SKM-1 (cell line): ENCODE data around the gene PLOD3.

Source experiments
- DNase-seq: peaks from one replicate; lab custom pipeline; 2025; ENCODE audit not compliant: unreplicated experiment; lab: John Stamatoyannopoulos, UW

The PLOD3 gene

DNA sequence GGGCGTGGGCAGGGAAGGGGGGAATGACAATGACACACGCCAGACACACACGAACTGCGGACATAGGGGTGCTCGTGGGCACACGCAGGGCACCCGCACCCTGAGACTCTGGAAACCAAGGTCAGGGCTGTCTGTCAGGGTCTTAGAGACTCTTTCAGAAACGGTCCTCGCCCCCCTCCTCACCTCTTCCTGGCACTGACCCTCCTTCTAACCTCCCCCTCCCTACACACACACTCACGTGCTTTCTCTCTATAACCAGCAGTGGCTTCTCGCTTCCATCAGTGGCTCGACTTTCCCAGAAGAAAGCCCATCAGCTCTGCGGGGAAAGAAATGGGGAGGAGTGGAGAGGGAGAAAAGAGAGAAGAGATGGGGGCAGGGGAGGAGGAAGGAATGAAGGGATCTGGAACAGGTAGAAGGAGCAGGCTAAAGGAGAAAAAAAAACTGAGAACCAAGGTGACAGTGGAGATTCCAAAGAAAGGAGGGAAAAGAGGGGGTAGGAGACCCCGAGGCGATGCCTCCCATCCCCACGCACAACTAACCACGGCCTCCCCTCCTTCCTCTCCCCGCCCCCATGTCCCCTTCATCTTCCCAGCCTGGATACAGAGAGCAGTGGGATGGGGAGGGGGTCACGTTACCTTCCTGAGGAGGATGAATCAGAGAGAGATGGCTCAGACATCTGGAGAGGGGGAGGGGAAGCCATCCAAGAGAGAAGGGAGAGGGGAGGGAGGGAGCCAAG lies 50.3 kb downstream of the PLOD3 start:
- DNase-seq: no peak

DNA sequence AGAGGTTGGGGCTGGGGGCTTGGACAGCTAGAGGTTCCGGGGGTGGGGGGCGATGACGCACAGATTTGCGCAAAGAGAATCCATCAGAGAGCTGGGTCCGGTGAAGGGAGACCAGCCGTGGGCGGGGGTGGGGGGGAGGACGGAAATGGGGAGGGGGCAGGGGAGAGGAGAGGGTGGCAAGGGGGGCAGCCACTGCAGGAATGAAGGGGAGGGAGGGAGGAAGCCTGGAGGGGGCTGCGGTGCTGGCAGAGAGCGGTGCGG lies 50.8 kb downstream of the PLOD3 start:
- DNase-seq: no peak

DNA sequence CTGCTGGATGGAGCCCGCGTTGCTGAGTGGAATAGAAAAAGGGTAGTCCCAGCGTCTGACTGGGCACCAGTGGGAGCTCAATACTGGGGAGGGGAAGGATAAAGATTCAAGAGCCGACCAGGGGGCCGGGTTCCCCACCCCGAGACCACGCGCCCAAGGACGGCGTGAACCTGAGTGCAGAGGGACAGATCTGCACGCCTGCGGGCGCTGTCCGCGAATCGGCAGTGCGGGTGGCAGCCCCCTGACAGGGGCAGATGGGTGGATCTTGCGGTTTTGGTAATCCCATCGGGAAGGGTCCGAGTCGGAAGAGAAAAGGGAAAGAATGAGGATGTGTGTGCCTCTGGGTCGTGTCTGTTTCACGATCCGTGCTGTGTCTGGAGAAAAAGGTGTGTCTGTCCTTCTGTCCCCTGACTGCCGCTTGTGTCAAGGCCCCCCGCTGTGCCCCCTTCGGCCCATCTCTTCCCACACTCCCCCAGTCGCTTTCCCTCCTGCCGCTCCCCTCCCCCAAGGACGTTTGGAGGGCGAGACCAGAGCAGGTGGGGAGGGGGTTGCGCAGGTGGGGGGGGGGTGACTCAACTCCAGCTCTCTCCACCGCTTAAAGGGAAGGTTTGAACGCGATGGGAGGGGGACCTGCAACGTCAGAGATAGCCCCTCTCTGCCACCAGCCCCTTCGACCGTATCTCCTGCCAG lies 51.3 kb downstream of the PLOD3 start:
- DNase-seq: no peak

DNA sequence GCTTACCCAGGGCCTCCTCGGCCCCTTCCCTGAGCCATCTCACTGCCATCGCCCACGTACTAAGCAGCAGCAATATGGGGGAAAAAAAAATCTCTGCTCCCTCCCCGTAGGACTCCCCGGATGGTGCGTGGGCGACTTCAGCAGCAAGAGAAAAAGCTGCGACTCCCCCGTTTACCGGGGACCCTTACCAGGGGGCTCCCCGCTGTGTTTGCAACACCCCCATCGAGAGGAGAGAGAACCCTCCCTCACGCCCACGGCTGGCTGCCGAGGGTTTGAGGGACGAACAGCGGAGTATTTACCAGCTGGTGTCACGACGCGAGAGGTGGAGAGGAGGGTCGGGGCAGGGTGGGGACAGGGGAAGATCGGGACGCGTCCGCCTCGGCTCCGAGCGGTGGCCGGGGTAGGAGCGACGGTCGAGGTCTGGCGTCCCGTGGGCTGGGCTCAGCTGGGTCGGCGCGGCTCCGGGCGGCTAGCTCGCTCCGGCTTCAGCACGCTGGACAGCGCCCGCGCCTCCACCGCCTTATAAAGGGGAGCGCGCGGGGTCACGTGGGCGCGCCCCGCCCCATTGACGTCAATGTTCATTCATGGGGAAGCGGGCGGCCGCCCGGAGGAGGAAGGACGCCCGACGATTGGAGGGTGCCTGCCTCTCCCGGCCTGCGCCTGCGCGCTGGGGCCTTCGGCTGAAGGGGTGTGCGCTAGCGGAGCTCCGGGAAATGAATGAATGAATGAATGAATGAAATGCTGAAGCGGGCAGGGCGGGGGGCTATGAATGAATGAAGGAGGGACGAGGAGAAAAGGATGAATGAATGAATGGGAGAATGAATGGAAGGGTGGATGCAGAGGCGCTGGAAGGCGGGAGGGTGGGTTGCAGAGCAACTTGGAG lies 52.1 kb downstream of the PLOD3 start, which contains the start of gene VGF:
TSS of gene VGF (minus strand) at position 495 of the 883 bp plus-strand sequence. CDS start 726 bp downstream, outside the sequence.
- peak; percentile 54 for DNase-seq

DNA sequence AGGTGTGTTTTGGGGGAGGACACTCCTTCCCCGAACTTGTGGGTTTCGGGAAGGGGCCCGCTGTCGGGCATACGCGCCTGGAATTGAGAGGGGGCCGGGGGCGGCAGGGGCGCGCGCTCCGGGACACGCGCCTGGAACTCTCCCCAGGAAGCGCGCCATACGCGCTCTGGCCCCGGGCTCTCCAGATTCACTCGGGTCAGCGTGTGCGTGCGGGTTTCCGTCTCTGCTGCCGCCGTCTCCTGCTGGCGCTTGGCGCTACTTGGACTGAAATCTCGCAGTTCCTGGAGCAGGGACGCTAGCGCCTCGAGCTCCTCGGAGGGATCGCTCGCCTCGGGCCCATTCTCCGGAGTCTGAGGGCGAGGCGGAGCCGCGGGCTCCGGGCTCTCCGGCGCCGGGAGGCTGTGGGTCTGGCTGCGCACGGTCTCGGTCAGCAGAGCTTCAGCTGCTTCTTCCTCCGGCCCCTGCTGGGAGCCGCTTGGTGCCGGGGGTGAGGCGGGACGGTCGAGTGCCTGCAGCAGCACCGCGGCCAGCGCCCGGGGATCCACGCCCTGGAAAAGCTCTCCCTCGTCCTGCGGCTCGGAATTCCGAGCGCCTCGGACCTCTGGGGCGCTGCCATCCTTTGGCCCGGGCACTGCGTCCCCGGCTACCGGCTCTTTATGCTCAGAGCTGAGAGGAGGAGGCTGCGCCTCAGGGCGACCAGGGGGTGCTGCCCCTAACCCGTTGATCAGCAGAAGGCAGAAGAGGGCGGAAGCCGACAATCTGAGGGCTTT lies 53.1 kb downstream of the PLOD3 start:
- DNase-seq: no peak

DNA sequence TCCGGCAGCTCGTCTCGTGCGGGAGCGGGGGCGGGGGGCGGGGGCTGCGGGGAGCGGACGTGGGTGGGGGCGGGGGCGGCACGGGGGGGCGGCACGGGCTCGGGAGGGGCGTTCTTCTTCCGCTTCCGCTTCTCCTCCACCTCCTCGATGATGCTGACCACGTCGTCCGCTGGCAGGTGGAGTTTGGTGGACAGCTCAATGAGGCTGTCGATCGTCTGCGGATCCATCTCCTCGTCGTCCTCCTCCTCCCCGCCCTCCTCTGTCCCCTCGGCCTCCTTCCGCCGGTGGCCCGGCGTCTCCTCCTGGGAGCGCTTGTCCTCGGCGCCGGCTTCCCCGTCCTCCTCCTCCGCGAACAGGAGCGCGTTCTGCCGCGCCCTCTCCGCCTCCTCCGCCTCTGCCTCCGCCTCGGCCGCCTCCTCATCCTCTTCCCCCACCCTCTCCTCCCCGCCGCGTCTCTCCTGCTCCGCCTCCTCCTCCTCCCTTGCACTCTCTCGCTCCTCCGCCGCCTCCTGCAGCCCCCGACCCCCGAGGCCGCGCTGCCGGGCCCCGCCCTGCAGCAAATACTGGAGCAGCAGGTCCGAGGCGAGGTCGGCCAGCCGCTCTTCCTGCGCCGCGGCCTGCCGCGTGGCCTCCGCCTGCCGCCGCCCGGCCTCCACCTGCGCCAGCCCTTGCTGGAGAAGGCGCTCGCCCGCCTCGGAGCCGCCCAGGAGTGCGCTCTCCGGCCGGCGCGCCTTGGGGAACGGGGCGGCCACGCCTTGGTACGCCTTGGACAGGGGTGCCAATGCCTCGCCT lies 53.9 kb downstream of the PLOD3 start:
- no peak for DNase-seq

DNA sequence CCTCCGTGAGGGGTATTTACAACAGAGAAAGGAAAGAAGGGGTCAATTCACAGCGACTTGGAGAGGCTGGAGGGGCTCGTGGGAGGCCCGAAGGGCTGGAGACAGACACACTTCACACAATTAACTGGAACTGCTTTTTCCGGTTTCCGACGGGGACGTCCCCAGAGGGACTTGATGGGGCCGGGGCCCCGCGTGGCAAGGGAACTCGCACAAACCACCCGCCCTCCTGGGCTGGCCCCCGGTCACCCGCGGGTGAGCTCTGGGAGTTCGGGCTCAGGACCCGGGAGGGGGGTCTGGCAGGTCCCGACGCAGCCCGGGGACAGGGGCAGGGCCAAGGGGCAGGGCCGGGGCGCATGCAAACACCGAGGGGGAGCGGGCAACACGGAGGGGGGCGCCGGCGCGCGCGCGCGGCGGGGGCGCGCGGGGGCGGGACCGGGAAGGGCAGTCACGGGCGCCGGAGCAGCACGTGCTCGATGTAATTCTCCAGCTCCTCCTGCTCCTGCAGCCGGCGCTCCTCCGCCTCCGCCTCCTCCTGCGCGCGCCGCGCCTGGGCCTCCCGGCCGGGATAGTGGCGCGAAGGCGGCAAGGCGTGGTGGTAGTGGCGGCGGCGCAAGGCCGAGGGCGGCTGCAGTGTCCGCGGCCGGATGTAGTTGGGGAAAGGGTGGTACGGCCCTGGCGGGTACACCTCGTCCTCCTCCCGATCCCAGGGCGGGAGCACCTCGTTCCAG lies 54.7 kb downstream of the PLOD3 start:
- DNase-seq: no peak

DNA sequence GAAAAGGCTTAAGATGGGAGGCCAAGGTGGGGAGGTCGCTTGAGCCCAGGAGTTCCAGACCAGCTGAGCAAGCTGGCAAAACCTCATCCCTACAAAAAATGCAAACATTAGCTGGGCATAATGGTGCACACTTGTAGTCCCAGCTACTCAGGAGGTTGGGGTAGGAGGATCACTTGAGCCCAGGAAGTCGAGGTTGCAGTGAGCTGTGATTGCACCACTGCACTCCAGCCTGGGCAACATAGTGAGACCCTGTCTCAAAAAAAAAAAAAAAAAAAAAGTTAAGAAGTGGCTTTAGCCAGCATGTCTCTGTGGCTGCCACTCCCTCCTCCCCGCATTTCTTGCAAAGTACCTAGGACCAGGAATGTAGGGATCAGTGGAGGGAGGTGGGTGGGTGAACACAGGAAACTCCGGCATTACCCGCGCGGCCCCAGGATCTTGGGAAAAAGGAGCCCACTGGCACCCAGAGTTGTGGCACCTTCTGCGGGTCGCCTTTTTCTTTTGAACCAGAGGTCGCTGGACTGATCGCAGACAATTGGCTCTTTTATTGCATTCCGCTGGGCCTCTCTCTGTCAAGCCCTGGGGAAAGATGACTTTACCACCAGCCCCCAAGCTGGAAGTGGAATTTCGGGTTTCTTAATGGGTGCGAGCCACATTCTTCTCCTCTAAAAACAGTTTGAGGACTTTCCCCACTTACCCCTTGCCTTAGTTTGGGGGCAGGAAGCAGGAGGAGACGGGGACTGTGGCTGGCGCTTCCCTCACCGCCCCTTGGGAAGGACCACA lies 55.5 kb downstream of the PLOD3 start:
- no peak for DNase-seq

DNA sequence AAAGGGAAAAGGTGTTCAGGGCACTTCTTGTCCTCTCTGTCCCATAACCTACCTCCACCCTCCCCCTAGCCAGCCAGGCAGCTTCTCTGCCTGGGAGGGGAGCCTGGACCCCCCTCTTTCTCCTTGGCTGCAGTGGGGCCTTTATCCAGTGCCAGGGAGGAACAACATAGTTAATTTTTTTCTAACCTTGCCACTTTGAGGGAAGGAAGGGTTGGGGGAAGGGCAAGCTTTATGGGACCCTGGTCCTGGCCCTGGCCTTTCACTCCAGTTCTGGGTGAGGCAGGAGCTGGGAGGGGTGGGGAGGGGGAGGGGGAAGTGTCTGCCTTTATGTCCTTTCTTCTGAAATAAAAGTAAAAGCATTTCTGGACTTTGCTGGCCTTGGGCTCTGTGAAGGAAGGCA lies 56.5 kb downstream of the PLOD3 start:
- no peak for DNase-seq

DNA sequence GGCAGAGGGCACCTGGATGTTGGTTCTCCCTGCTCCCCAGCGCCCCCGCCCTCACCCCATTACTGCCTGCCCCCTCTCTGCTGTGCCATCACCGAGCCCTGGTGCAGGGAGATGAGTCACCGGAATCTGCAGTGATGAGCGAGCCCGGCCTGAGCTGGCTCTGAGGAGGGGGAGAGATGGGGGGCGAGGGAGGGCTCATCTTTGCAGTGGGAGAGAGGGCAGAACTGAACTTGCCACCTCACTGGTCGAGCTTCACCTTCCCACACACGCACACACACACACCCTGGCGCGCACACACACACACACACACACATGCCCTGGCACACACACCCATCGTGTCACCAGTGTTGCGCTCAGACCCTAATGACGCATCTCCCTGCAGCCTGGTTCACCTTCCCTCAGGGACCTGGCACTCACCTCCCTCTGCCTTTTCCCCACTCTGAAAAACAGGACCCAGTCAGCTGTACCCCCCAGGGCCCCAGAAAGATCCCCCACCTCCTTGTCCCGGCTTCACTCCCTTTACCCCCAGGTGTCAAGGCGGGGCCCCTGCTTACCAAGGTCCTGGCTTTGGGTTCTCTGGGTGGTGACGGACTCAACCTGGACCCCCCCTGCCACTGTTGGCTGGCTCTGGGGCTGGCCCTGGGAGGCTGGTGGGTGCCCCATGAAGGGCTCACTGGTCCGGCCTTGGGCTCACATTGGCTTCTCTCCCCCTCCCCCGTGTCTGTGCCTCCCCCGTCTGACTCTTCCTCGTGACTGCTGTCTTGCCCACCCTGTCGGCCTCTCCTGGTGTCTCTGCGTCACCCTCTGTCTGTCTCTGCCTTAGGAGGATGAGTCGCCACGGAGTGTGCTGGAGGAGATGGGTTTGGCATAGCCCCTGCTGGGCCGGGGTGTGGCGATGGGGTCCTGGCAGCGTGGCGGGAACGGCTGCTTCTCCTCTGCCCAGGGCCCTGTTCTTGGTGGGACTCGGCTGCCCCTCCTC lies 57.4 kb downstream of the PLOD3 start:
- no peak for DNase-seq

DNA sequence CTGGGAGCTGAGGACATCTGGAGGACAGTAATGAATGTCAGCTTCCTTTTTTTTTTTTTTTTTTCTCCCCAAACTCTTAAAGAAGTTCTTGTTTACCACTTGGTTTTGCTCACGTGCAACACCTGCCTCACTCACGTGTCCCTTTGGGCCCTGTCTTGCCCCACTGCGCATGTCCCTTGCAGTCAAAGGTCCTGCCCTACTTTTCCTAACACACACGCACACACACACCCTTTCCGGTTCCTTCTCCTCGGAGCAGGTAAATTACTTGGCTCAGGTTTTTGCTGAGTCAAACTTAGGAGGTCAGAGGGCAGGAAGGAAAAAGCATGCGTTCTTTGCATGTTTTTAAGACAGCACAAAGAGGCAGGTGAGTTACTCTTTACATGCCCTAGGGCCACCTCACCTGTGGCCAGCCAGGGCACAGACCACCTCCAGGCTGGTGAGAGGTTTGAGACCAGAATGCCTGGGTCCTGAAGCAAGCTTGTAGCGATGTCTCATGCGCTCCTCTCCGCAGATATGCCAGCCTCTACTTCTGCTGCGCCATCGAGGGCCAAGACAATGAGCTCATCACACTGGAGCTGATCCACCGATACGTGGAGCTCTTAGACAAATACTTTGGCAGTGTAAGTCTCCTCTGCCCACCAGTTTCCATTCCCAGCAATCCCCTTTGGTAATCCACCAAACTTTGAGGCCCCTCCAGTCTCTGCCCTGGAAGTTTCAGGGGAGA lies 60.4 kb downstream of the PLOD3 start:
- DNase-seq: no peak

DNA sequence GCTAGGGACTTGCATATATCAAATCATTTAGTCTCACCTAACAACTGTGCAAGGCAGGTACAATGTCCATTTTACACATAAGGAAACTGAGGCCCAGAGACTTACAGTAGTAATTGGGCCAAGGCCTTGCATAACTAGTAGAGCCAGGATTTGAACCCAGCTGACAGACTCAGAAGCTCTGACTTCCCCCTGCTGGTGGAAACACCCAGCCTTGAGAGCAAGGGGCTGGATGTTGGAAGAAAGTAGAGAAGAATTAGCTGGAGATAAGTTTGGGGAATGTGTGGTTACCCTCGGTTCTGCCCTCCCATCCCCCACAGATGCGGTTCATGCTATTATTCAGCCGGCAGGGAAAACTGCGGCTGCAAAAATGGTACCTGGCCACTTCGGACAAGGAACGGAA lies 61.1 kb downstream of the PLOD3 start:
- DNase-seq: no peak
